Effector memory CD8-positive, alpha-beta T cell (primary cell): ENCODE results near the gene GBE1.

ENCODE experiments used
- ATAC-seq: fragments of 150-1000 bp; cut with Tn5 transposase; replicated peaks from 2 replicates; pipeline ENCODE4 v1.10.0; 2021; ENCODE audit warnings: mild to moderate bottlenecking, moderate library complexity
- DNase-seq, 3 experiments: peaks; one replicate each; pipeline ENCODE4 v3.0.0; 2021
- H3K27ac Mint-ChIP-seq, 2 donors: one replicate each; pipeline ENCODE4 v1.8.0; 2022; ENCODE audit warnings: mild to moderate bottlenecking in 2 of 2, mixed read lengths in 2 of 2, moderate library complexity in 2 of 2
- H3K27me3 Mint-ChIP-seq, 2 donors: one replicate each; pipeline ENCODE4 v1.8.0; 2022; ENCODE audit warnings: mixed read lengths in 2 of 2
- H3K36me3 Mint-ChIP-seq: one replicate; pipeline ENCODE4 v1.8.0; 2022; ENCODE audit warnings: mild to moderate bottlenecking, moderate library complexity, mixed read lengths; ENCODE audit not compliant: insufficient read depth
- H3K4me1 Mint-ChIP-seq, 2 donors: one replicate each; pipeline ENCODE4 v1.8.0; 2022; ENCODE audit warnings: low read depth in 2 of 2, mixed read lengths in 2 of 2
- H3K4me3 Mint-ChIP-seq, 2 donors: one replicate each; pipeline ENCODE4 v1.8.0; 2022; ENCODE audit warnings: mild to moderate bottlenecking in 2 of 2, mixed read lengths in 2 of 2, moderate library complexity in 2 of 2
- H3K9me3 Mint-ChIP-seq, 2 donors: one replicate each; pipeline ENCODE4 v1.8.0; 2022; ENCODE audit warnings: mixed read lengths in 2 of 2

The GBE1 gene

GRCh38 chr3:81713031-81713430, 48.4 kb downstream of the GBE1 start:
- H3K9me3 Mint-ChIP-seq, result no peaks in the 10 kb centered on the region
- no peak overlapping the region for H3K27ac Mint-ChIP-seq
- no peak overlapping the region for H3K4me3 Mint-ChIP-seq
- no peaks in the 10 kb centered on the region for H3K36me3 Mint-ChIP-seq
- H3K4me1 Mint-ChIP-seq, result no peaks in the 10 kb centered on the region
- ATAC-seq, result no peak
- DNase-seq, result no peak
- H3K27me3 Mint-ChIP-seq, result no peaks in the 10 kb centered on the region

GRCh38 chr3:81709606-81710005, 51.8 kb downstream of the GBE1 start:
- Mint-ChIP-seq H3K9me3 (no peaks in the 10 kb centered on the region), H3K27ac (no peak overlapping the region), H3K27me3 (no peaks in the 10 kb centered on the region), H3K36me3 (no peaks in the 10 kb centered on the region), H3K4me3 (no peak overlapping the region), H3K4me1 (no peaks in the 10 kb centered on the region)
- DNase-seq (no peak), ATAC-seq (no peak)

- H3K4me1 Mint-ChIP-seq, result no peaks in the 10 kb centered on the region
- no peak overlapping the region for H3K27ac Mint-ChIP-seq
- DNase-seq (no peak), ATAC-seq (no peak)
- no peak overlapping the region for H3K4me3 Mint-ChIP-seq
- no peaks in the 10 kb centered on the region for H3K27me3 Mint-ChIP-seq
- H3K36me3 Mint-ChIP-seq, result no peaks in the 10 kb centered on the region
- H3K9me3 Mint-ChIP-seq, result no peaks in the 10 kb centered on the region
Measured at GRCh38 chr3:81707996-81708395, 53.4 kb downstream of the GBE1 start.

- ATAC-seq (no peak), DNase-seq (no peak)
- H3K27ac Mint-ChIP-seq, result no peak overlapping the region
- no peak overlapping the region for H3K4me3 Mint-ChIP-seq
- H3K27me3 Mint-ChIP-seq, result no peaks in the 10 kb centered on the region
- H3K4me1 Mint-ChIP-seq, result no peaks in the 10 kb centered on the region
- H3K36me3 Mint-ChIP-seq, result peaks cover 3% of the 10 kb centered on the region
- H3K9me3 Mint-ChIP-seq, result no peaks in the 10 kb centered on the region
Measured at GRCh38 chr3:81702126-81702525, 59.3 kb downstream of the GBE1 start.

GRCh38 chr3:81699536-81700320, 61.7 kb downstream of the GBE1 start:
- Mint-ChIP-seq H3K4me1 (peaks cover 0 to 2% of the 10 kb centered on the region in 2 donors), H3K36me3 (peaks cover 3% of the 10 kb centered on the region), H3K9me3 (no peaks in the 10 kb centered on the region), H3K4me3 (no peak overlapping the region), H3K27ac (no peak overlapping the region), H3K27me3 (no peaks in the 10 kb centered on the region)
- DNase-seq (no peak), ATAC-seq (no peak)

- H3K4me1 Mint-ChIP-seq, result peaks cover 4 to 8% of the 10 kb centered on the region in 2 donors
Measured at GRCh38 chr3:81696090-81696489, 65.4 kb downstream of the GBE1 start.

GRCh38 chr3:81695302-81695701, 66.1 kb downstream of the GBE1 start:
- Mint-ChIP-seq H3K4me1 (peaks cover 4 to 8% of the 10 kb centered on the region in 2 donors), H3K27ac (no peak overlapping the region), H3K4me3 (no peak overlapping the region), H3K27me3 (no peaks in the 10 kb centered on the region), H3K36me3 (no peaks in the 10 kb centered on the region), H3K9me3 (no peaks in the 10 kb centered on the region)
- DNase-seq, result no peak
- ATAC-seq, result no peak

More at GRCh38 chr3:81696090-81696489, 65.4 kb downstream of the GBE1 start:
- no peak overlapping the region for H3K27ac Mint-ChIP-seq
- no peak overlapping the region for H3K4me3 Mint-ChIP-seq
- H3K9me3 Mint-ChIP-seq, result no peaks in the 10 kb centered on the region
- DNase-seq (no peak), ATAC-seq (no peak)
- no peaks in the 10 kb centered on the region for H3K36me3 Mint-ChIP-seq
- no peaks in the 10 kb centered on the region for H3K27me3 Mint-ChIP-seq

- no peaks in the 10 kb centered on the region for H3K27me3 Mint-ChIP-seq
- no peak overlapping the region for H3K4me3 Mint-ChIP-seq
- H3K27ac Mint-ChIP-seq, result no peak overlapping the region
- peaks cover 4 to 8% of the 10 kb centered on the region in 2 donors for H3K4me1 Mint-ChIP-seq
- no peak for DNase-seq
- no peak for ATAC-seq
- H3K9me3 Mint-ChIP-seq, result no peaks in the 10 kb centered on the region
- H3K36me3 Mint-ChIP-seq, result no peaks in the 10 kb centered on the region
Measured at GRCh38 chr3:81694662-81695061, 66.8 kb downstream of the GBE1 start.

GRCh38 chr3:81692766-81693165, 68.7 kb downstream of the GBE1 start:
- DNase-seq (no peak), ATAC-seq (no peak)
- Mint-ChIP-seq H3K4me3 (no peak overlapping the region), H3K27me3 (no peaks in the 10 kb centered on the region), H3K4me1 (peaks cover 4 to 8% of the 10 kb centered on the region in 2 donors), H3K27ac (no peak overlapping the region), H3K9me3 (no peaks in the 10 kb centered on the region), H3K36me3 (no peaks in the 10 kb centered on the region)

GRCh38 chr3:81689617-81690016, 71.8 kb downstream of the GBE1 start:
- Mint-ChIP-seq H3K36me3 (no peaks in the 10 kb centered on the region), H3K9me3 (no peaks in the 10 kb centered on the region), H3K27ac (no peak overlapping the region), H3K4me3 (no peak overlapping the region), H3K27me3 (no peaks in the 10 kb centered on the region), H3K4me1 (peaks cover 2 to 8% of the 10 kb centered on the region in 2 donors)
- no peak for DNase-seq
- ATAC-seq, result no peak

GRCh38 chr3:81684751-81685395, 76.6 kb downstream of the GBE1 start:
- Mint-ChIP-seq H3K4me1 (no peaks in the 10 kb centered on the region), H3K9me3 (no peaks in the 10 kb centered on the region), H3K4me3 (no peak overlapping the region), H3K36me3 (peaks cover 3% of the 10 kb centered on the region), H3K27me3 (no peaks in the 10 kb centered on the region), H3K27ac (no peak overlapping the region)
- DNase-seq (no peak), ATAC-seq (no peak)

GRCh38 chr3:81676706-81677456, 84.6 kb downstream of the GBE1 start:
- no peaks in the 10 kb centered on the region for H3K4me1 Mint-ChIP-seq

GRCh38 chr3:81674690-81675089, 86.8 kb downstream of the GBE1 start:
- Mint-ChIP-seq H3K27me3 (no peaks in the 10 kb centered on the region), H3K4me3 (no peak overlapping the region), H3K9me3 (no peaks in the 10 kb centered on the region), H3K36me3 (no peaks in the 10 kb centered on the region), H3K4me1 (no peaks in the 10 kb centered on the region), H3K27ac (no peak overlapping the region)
- ATAC-seq, result no peak
- DNase-seq, result no peak

More at GRCh38 chr3:81676706-81677456, 84.6 kb downstream of the GBE1 start:
- ATAC-seq (no peak), DNase-seq (no peak)
- no peak overlapping the region for H3K4me3 Mint-ChIP-seq
- no peaks in the 10 kb centered on the region for H3K36me3 Mint-ChIP-seq
- H3K27me3 Mint-ChIP-seq, result no peaks in the 10 kb centered on the region
- H3K27ac Mint-ChIP-seq, result no peak overlapping the region
- no peaks in the 10 kb centered on the region for H3K9me3 Mint-ChIP-seq

- ATAC-seq (no peak), DNase-seq (no peak)
- Mint-ChIP-seq H3K9me3 (no peaks in the 10 kb centered on the region), H3K36me3 (no peaks in the 10 kb centered on the region), H3K4me3 (no peak overlapping the region), H3K27ac (no peak overlapping the region), H3K27me3 (no peaks in the 10 kb centered on the region), H3K4me1 (no peaks in the 10 kb centered on the region)
Measured at GRCh38 chr3:81668283-81668682, 93.2 kb downstream of the GBE1 start.
